Urinary bladder (tissue), 4 donors: Measurements from ENCODE around the gene CLP1. TPM values are rescaled to one million over a fixed set of nuclear protein-coding genes. Genes with fewer than 3 reads are reported as not detected.

ENCODE experiments used
- DNase-seq: peaks from one replicate; pipeline ENCODE4 v3.0.0-alpha.2; 2015; ENCODE audit errors: extremely low spot score
- H3K27ac ChIP-seq: one replicate; pipeline ENCODE4 v1.5.1; 2013; ENCODE audit warnings: low read depth, mild to moderate bottlenecking, moderate library complexity
- H3K36me3 ChIP-seq: one replicate; pipeline ENCODE4 v1.6.1; 2013; ENCODE audit warnings: mild to moderate bottlenecking, moderate library complexity; ENCODE audit not compliant: insufficient read depth
- H3K4me1 ChIP-seq: one replicate; pipeline ENCODE4 v1.6.1; 2013; ENCODE audit warnings: mild to moderate bottlenecking, moderate library complexity; ENCODE audit not compliant: insufficient read depth
- H3K4me3 ChIP-seq: one replicate; pipeline ENCODE4 v1.5.1; 2013; ENCODE audit warnings: low read depth, low read length
- WGBS: extraction: QIAGEN DNeasy Blood & Tissue Kit; methylation state at CpG from one replicate; pipeline ENCODE4 v1.1.7; 2013; 5-methylcytosine and 5-hydroxymethylcytosine counted together
- polyA plus RNA-seq: library from polyadenylated mRNA; stranded (reverse); fragments of 200-250 nt; gene quantifications from one replicate; pipeline ENCODE4 v1.2.3, GENCODE V29; 2013
- total RNA-seq: library from RNA; depleted of rRNA; stranded (reverse); fragments of >200 nt; gene quantifications from one replicate; pipeline ENCODE4 v1.2.3, GENCODE V29; 2014
- donor health status: healthy with polysubstance abuse.
- donor health status: healthy.

Gene CLP1
- total RNA-seq: 14.1 TPM
- 12.7 TPM for polyA plus RNA-seq

GRCh38 chr11:57657194-57658022 lies at the start of gene CLP1:
Gene CLP1 (plus strand): TSS chr11:57657762. CDS start chr11:57659477, 1,715 bp downstream.
- peaks cover 5% of the 10 kb centered on the region for H3K36me3 ChIP-seq
- peak; percentile 99 for DNase-seq
- peak within 1 kb of the TSS; percentile 65 for H3K4me3 ChIP-seq
- peak within 1 kb of the TSS; percentile 79 for H3K27ac ChIP-seq
- WGBS: under 1% methylated on average over 45 of the region's 45 CpGs
- H3K4me1 ChIP-seq: no peaks in the 10 kb centered on the region

- no peak overlapping the region for H3K27ac ChIP-seq
- no peak for DNase-seq
- whole genome bisulfite sequencing: 96% methylated on average over 4 of the region's 4 CpGs
- H3K4me1 ChIP-seq: no peaks in the 10 kb centered on the region
- no peak overlapping the region for H3K4me3 ChIP-seq
- peaks cover 8% of the 10 kb centered on the region for H3K36me3 ChIP-seq
Measured at GRCh38 chr11:57610170-57610569, 47.4 kb upstream of the CLP1 start.

- H3K36me3 ChIP-seq: peaks cover 8% of the 10 kb centered on the region
- no peaks in the 10 kb centered on the region for H3K4me1 ChIP-seq
- no peak overlapping the region for H3K4me3 ChIP-seq
- DNase-seq: no peak
- H3K27ac ChIP-seq: no peak overlapping the region
- WGBS: 79% methylated on average over 10 of the region's 10 CpGs
Measured at GRCh38 chr11:57614234-57614772, 43.3 kb upstream of the CLP1 start.

- Histone ChIP-seq H3K36me3 (peaks cover 10% of the 10 kb centered on the region), H3K4me3 (no peak overlapping the region), H3K4me1 (no peaks in the 10 kb centered on the region), H3K27ac (no peak overlapping the region)
- WGBS: 86% methylated on average over 1 of the region's 1 CpG
- no peak for DNase-seq
Measured at GRCh38 chr11:57615308-57615707, 42.3 kb upstream of the CLP1 start.

GRCh38 chr11:57616595-57616994 lies 41.0 kb upstream of the CLP1 start:
- H3K27ac ChIP-seq: no peak overlapping the region
- no peak overlapping the region for H3K4me3 ChIP-seq
- WGBS: 70% methylated on average over 3 of the region's 3 CpGs
- peaks cover 10% of the 10 kb centered on the region for H3K36me3 ChIP-seq
- DNase-seq: no peak
- H3K4me1 ChIP-seq: no peaks in the 10 kb centered on the region

- DNase-seq: no peak
- no peak overlapping the region for H3K27ac ChIP-seq
- WGBS: 73% methylated on average over 2 of the region's 2 CpGs
- H3K36me3 ChIP-seq: peaks cover 4% of the 10 kb centered on the region
- H3K4me3 ChIP-seq: no peak overlapping the region
- H3K4me1 ChIP-seq: no peaks in the 10 kb centered on the region
Measured at GRCh38 chr11:57618438-57618837, 39.1 kb upstream of the CLP1 start.

- no peak overlapping the region for H3K27ac ChIP-seq
- DNase-seq: no peak
- H3K4me3 ChIP-seq: no peak overlapping the region
- H3K36me3 ChIP-seq: peaks cover 2% of the 10 kb centered on the region
- 90% methylated on average over 2 of the region's 2 CpGs for WGBS
- H3K4me1 ChIP-seq: no peaks in the 10 kb centered on the region
Measured at GRCh38 chr11:57619331-57619730, 38.2 kb upstream of the CLP1 start.

GRCh38 chr11:57620467-57620866 lies 37.1 kb upstream of the CLP1 start:
- Histone ChIP-seq H3K4me3 (no peak overlapping the region), H3K27ac (no peak overlapping the region), H3K4me1 (no peaks in the 10 kb centered on the region), H3K36me3 (peaks cover 2% of the 10 kb centered on the region)
- DNase-seq: no peak

- 38% methylated on average over 3 of the region's 3 CpGs for WGBS
- Histone ChIP-seq H3K36me3 (peaks cover 2% of the 10 kb centered on the region), H3K4me3 (no peak overlapping the region), H3K27ac (no peak overlapping the region), H3K4me1 (no peaks in the 10 kb centered on the region)
- no peak for DNase-seq
Measured at GRCh38 chr11:57622263-57622662, 35.3 kb upstream of the CLP1 start.

- no peaks in the 10 kb centered on the region for H3K36me3 ChIP-seq
- no peak overlapping the region for H3K27ac ChIP-seq
- 85% methylated on average over 2 of the region's 2 CpGs for WGBS
- H3K4me1 ChIP-seq: no peaks in the 10 kb centered on the region
- no peak for DNase-seq
- H3K4me3 ChIP-seq: no peak overlapping the region
Measured at GRCh38 chr11:57624864-57625263, 32.7 kb upstream of the CLP1 start.

- DNase-seq: no peak
- Histone ChIP-seq H3K27ac (no peak overlapping the region), H3K36me3 (no peaks in the 10 kb centered on the region), H3K4me3 (no peak overlapping the region), H3K4me1 (no peaks in the 10 kb centered on the region)
- 86% methylated on average over 1 of the region's 1 CpG for WGBS
Measured at GRCh38 chr11:57626895-57627294, 30.7 kb upstream of the CLP1 start.

GRCh38 chr11:57630171-57630570 lies 27.4 kb upstream of the CLP1 start:
- H3K27ac ChIP-seq: no peak overlapping the region
- H3K36me3 ChIP-seq: no peaks in the 10 kb centered on the region
- DNase-seq: no peak
- no peak overlapping the region for H3K4me3 ChIP-seq
- no peaks in the 10 kb centered on the region for H3K4me1 ChIP-seq
- WGBS: 59% methylated on average over 2 of the region's 2 CpGs

GRCh38 chr11:57632116-57632515 lies 25.4 kb upstream of the CLP1 start:
- Histone ChIP-seq H3K4me3 (no peak overlapping the region), H3K4me1 (no peaks in the 10 kb centered on the region), H3K36me3 (no peaks in the 10 kb centered on the region), H3K27ac (no peak overlapping the region)
- no peak for DNase-seq
- 32% methylated on average over 5 of the region's 5 CpGs for WGBS

- DNase-seq: no peak
- H3K4me1 ChIP-seq: no peaks in the 10 kb centered on the region
- no peaks in the 10 kb centered on the region for H3K36me3 ChIP-seq
- no peak overlapping the region for H3K4me3 ChIP-seq
- H3K27ac ChIP-seq: no peak overlapping the region
- 81% methylated on average over 6 of the region's 6 CpGs for WGBS
Measured at GRCh38 chr11:57633394-57634070, 24.0 kb upstream of the CLP1 start.
